Endometrial microvascular endothelial cells (primary cell): Measurements from ENCODE around the gene BCOR. TPM values are rescaled to one million over a fixed set of nuclear protein-coding genes. Genes with fewer than 3 reads are reported as not detected.

Experiments used
- in situ Hi-C: cut with HindIII; loops from 2 replicates; pipeline ENCODE4 v1.10.0; 2017; ENCODE audit warnings: low sequenced_read_pairs, low pct_unique_long_range_greater_than_20kb; ENCODE audit errors: inconsistent ontology term
- total RNA-seq: library from RNA; depleted of rRNA; stranded (reverse); fragments of >200 nt; gene quantifications from one replicate; pipeline ENCODE4 v1.2.3, GENCODE V29; 2015; ENCODE audit errors: inconsistent ontology term

The BCOR gene
- total RNA-seq, 1 donor from 2014 or later: 14.9 TPM

- in situ Hi-C loops: loop anchor here (25.0 kb wide), 1 partner anchor 384 kb away; no protein-coding TSS in a partner anchor
These were observed 23.3 kb upstream of the BCOR start for GRCh38 chrX:40120838-40121580.

- in situ Hi-C loops: loop anchor here (25.0 kb wide), 1 partner anchor 380 kb away; no protein-coding TSS in a partner anchor
These were observed 20.0 kb upstream of the BCOR start for GRCh38 chrX:40117715-40118285.

DNA sequence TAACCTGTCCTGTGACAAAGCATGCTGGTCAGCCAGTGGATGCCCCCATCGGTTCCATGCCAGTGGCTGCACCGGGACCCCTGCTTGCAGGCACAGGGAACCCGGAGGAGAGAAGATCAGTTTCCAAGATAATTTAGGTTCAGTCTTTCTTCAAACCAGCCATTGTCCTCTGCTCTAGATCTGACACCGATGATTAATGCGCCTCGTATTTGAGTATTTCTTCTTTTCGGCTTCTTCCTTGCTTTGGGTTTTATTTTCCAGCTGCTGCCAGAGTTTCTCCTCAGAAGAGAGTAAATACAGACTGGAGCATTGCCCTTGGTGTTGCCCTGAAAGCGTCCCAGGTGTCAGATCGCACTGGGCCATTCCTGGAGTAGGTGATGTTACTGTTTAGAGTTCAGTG lies 19.2 kb upstream of the BCOR start:
- in situ Hi-C loops: loop anchor here (25.0 kb wide), 1 partner anchor 380 kb away; no protein-coding TSS in a partner anchor

GRCh38 chrX:40112996-40113395 lies 15.2 kb upstream of the BCOR start:
- in situ Hi-C loops: loop anchor here (25.0 kb wide), 1 partner anchor 376 kb away; no protein-coding TSS in a partner anchor

GRCh38 chrX:40111868-40112267 lies 14.1 kb upstream of the BCOR start:
- in situ Hi-C loops: loop anchor here (25.0 kb wide), 1 partner anchor 375 kb away; no protein-coding TSS in a partner anchor

- in situ Hi-C loops: loop anchor here (25.0 kb wide), 1 partner anchor 372 kb away; no protein-coding TSS in a partner anchor
These were observed 11.7 kb upstream of the BCOR start for GRCh38 chrX:40109288-40110008.

GRCh38 chrX:40108959-40109287 lies 11.2 kb upstream of the BCOR start:
- in situ Hi-C loops: loop anchor here (25.0 kb wide), 1 partner anchor 372 kb away; no protein-coding TSS in a partner anchor

DNA sequence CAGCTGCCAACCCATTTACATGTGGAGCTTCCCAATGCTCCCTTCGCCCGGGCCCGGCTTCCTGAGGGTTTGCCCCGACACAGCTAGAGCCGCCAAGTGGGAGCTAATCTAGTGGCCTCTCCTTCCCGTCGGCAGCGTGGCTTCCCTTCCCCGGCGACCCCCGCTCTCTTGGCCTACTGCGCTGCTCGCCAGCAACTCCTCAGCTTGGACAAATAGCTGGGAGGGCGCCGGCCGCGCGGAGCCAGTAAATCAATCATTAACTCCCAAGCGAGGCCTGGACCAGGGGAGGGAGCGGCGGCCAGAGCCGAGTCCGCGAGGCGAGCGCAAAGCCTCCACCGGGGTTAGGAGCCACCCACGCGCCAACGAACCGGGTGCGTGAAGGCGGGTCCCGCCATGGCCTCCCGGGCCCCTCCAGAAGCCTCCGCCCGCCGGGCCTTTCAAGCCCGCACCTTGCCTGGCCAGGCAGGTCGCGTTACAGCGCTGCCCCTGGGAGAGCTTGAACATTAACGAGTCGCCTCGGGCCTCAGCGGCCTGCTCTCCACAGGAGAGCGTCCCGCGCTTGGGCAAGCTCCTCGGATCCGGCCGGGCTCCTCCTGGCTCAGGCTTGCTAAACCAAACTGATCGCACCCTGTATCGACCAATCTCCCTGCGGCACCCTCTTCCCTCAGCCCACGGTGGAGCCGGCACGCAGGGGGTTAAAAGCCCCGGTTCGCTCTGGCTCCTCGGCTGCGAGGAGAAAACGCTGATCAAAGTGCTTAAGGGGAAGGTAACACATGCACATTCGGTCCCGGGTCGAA lies 10.6 kb upstream of the BCOR start:
- in situ Hi-C loops: loop anchor here (25.0 kb wide), 1 partner anchor 371 kb away; no protein-coding TSS in a partner anchor

- in situ Hi-C loops: loop anchor here (25.0 kb wide), 1 partner anchor 370 kb away; no protein-coding TSS in a partner anchor
These were observed 9.8 kb upstream of the BCOR start for GRCh38 chrX:40107291-40108161.

DNA sequence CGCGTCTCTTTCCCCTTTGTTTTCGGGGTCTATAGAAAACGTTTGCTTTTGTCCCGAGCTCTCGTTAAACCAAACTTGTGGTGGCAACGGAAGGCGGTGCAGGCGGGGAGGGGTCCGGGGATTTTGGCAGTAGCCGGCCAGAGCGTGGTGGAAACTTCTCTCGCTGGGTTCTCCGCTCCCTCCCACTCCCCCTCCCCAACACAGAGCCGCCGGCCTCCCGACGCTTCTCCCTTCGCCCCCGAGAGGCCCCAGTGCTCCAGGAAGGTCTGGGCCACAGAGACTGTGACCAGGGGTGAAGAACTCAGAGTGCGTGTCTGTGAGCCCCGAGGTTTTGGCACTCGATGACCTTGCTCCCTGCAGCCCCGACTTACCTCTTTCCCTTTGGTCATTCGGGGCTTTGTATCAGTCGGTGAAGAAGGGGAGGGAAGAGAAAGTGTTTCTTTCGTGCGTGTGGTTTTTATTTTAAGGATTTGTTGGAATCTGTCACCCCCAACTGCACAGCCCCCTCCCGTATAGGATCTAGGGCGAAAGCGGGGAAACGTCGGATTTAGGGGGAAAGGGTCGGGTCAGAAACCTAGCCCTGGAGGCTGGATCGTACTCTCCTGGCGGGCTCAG lies 9.0 kb upstream of the BCOR start:
- in situ Hi-C loops: loop anchor here (25.0 kb wide), 1 partner anchor 369 kb away; no protein-coding TSS in a partner anchor

DNA sequence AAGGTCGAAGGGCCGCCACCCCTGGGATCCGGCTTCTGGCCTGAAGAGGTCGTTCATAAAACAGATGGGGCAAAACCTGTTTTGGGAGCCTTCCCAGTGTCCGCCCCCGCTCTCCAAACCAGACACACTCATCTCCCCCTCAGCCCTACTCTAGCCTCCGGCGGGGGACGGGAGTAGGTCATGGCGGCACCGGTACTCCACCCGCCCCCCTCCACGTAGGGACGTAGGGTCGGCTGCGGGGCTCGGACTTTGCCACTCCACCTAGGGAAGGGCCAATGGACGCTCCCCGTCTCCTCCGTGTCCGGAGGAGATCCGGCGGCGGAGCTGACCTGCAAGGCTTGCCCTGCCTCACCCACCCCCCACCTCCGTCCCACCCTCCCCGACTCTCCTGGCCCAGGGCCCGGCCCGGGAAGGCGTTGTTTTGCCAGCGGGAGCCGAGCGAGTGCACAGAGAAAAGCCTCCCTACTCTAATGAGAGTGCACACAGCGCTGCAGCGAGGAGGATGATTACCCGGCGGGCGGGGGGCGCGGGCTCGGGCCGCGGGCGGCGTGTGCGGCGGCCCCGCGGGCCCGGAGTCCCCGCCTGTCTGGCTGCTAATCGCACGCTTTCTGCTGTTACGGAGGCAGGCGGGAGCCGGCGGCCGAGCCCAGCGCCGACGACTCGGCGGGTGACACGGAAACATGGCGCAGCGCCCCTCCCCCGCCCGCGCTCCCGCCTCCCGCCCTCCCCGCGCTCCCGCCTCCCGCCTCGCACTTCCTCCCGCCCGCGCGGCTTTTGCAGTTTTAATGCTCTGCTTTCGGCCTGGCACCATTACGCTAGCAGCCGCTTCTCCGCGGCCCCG lies 8.3 kb upstream of the BCOR start:
- in situ Hi-C loops: loop anchor here (25.0 kb wide), 1 partner anchor 369 kb away; no protein-coding TSS in a partner anchor

- in situ Hi-C loops: loop anchor here (25.0 kb wide), 1 partner anchor 368 kb away; no protein-coding TSS in a partner anchor
These were observed 7.5 kb upstream of the BCOR start for GRCh38 chrX:40104985-40105834.

GRCh38 chrX:40104630-40104984 lies 6.8 kb upstream of the BCOR start:
- in situ Hi-C loops: loop anchor here (25.0 kb wide), 1 partner anchor 367 kb away; no protein-coding TSS in a partner anchor

GRCh38 chrX:40103565-40104323 lies 6.0 kb upstream of the BCOR start:
- in situ Hi-C loops: loop anchor here (25.0 kb wide), 1 partner anchor 366 kb away; no protein-coding TSS in a partner anchor
